Activated CD4-positive, alpha-beta T cell treated with anti-CD3 and anti-CD28 coated beads for 36 hours (primary cell): ENCODE data around the gene RCL1. TPM values are rescaled to one million over a fixed set of nuclear protein-coding genes. Genes with fewer than 3 reads are reported as not detected.

Source experiments
- ATAC-seq: fragments of 200-7000 bp; cut with Tn5 transposase; one replicate; pipeline ENCODE4 v1.10.0; 2021; ENCODE audit warnings: mild to moderate bottlenecking, moderate library complexity
- CTCF ChIA-PET: fragments of 350-600 bp; sonication (Branson Sonifier 250); formaldehyde crosslinking; loops from one replicate; lab custom pipeline; 2021; ENCODE audit warnings: antibody characterized with exemption; lab: Charles Lee
- POLR2A ChIA-PET: fragments of 350-600 bp; sonication (Branson Sonifier 250); formaldehyde crosslinking; loops from one replicate; lab custom pipeline; 2021; ENCODE audit warnings: antibody characterized with exemption, inconsistent platforms; lab: Charles Lee
- DNase-seq: peaks from one replicate; pipeline ENCODE4 v3.0.0-alpha.2; 2020
- H3K27ac Mint-ChIP-seq: one replicate; pipeline ENCODE4 v1.8.0; 2021; ENCODE audit warnings: mixed read lengths
- H3K27me3 Mint-ChIP-seq: one replicate; pipeline ENCODE4 v1.8.0; 2021; ENCODE audit warnings: mixed read lengths
- H3K36me3 Mint-ChIP-seq: one replicate; pipeline ENCODE4 v1.8.0; 2021; ENCODE audit warnings: low read depth, mixed read lengths
- H3K4me1 Mint-ChIP-seq: one replicate; pipeline ENCODE4 v1.8.0; 2021; ENCODE audit warnings: mixed read lengths
- H3K4me3 Mint-ChIP-seq: one replicate; pipeline ENCODE4 v1.8.0; 2021; ENCODE audit warnings: mild to moderate bottlenecking, moderate library complexity, mixed read lengths
- H3K9me3 Mint-ChIP-seq: one replicate; pipeline ENCODE4 v1.8.0; 2021; ENCODE audit warnings: low read depth, mixed read lengths
- intact Hi-C, 2 experiments: fragments of 100-400 bp; cut with DNase I in 1 of 2; cut with micrococcal nuclease in 1 of 2; formaldehyde crosslinking; loops; one replicate each; pipeline versions ENCODE4 v1.14.2 to v1.15.1; 2022 to 2024; cut with DNase I, micrococcal nuclease
- total RNA-seq, 2 experiments: library from RNA; stranded (reverse); gene quantifications; one replicate each; pipeline ENCODE4 v1.2.3, GENCODE V29; 2021

Gene RCL1
- total RNA-seq, 2 experiments from 2014 or later, result 27.0 to 36.4 TPM

GRCh38 chr9:4827224-4827623 lies 34.5 kb downstream of the RCL1 start:
- Mint-ChIP-seq H3K4me3 (no peak overlapping the region), H3K4me1 (peaks cover 7% of the 10 kb centered on the region), H3K9me3 (no peaks in the 10 kb centered on the region), H3K27me3 (no peaks in the 10 kb centered on the region), H3K36me3 (peaks cover 16% of the 10 kb centered on the region), H3K27ac (no peak overlapping the region)
- intact Hi-C loops, result no loop called here
- DNase-seq (no peak), ATAC-seq (no peak)
- CTCF ChIA-PET, result interaction anchor here (0.8 to 1.4 kb wide), 2 partner anchors 31 to 69 kb away, joined by 3 to 4 read pairs; no protein-coding TSS in a partner anchor
- POLR2A ChIA-PET, result interaction anchor here (0.6 kb wide), 1 partner anchor 68 kb away, joined by 10 read pairs; no protein-coding TSS in a partner anchor

- intact Hi-C loops, result no loop called here
- peaks cover 17% of the 10 kb centered on the region for H3K4me1 Mint-ChIP-seq
- H3K9me3 Mint-ChIP-seq, result no peaks in the 10 kb centered on the region
- H3K4me3 Mint-ChIP-seq, result no peak overlapping the region
- H3K36me3 Mint-ChIP-seq, result peaks cover 25% of the 10 kb centered on the region
- no peak for ATAC-seq
- no peak overlapping the region for H3K27ac Mint-ChIP-seq
- POLR2A ChIA-PET, result no interaction called here
- CTCF ChIA-PET, result interaction anchor here (1.0 to 1.5 kb wide), 6 partner anchors 10 to 160 kb away, joined by 3 to 5 read pairs (median 4); no protein-coding TSS in a partner anchor
- no peaks in the 10 kb centered on the region for H3K27me3 Mint-ChIP-seq
- DNase-seq, result no peak
Measured at GRCh38 chr9:4828761-4829160, 36.0 kb downstream of the RCL1 start.

GRCh38 chr9:4829969-4830368 lies 37.2 kb downstream of the RCL1 start:
- Mint-ChIP-seq H3K4me1 (peaks cover 29% of the 10 kb centered on the region), H3K27ac (no peak overlapping the region), H3K4me3 (no peak overlapping the region), H3K9me3 (no peaks in the 10 kb centered on the region), H3K27me3 (no peaks in the 10 kb centered on the region), H3K36me3 (peaks cover 35% of the 10 kb centered on the region)
- DNase-seq, result no peak
- ChIA-PET POLR2A (no interaction called here), CTCF (interaction anchor here (0.6 to 1.5 kb wide), 5 partner anchors 9 to 1090 kb away, joined by 3 to 6 read pairs (median 4); partner anchors contain the start of gene RCL1)
- ATAC-seq, result no peak
- intact Hi-C loops, result loop anchor here (5.0 kb wide), 3 partner anchors 37 to 153 kb away; partner anchors contain the start of genes CDC37L1 (in 1 of the 2) and RCL1 (in 1 of the 2)

GRCh38 chr9:4830699-4831098 lies 38.0 kb downstream of the RCL1 start:
- Mint-ChIP-seq H3K27me3 (no peaks in the 10 kb centered on the region), H3K36me3 (peaks cover 42% of the 10 kb centered on the region), H3K9me3 (no peaks in the 10 kb centered on the region), H3K4me1 (peaks cover 33% of the 10 kb centered on the region), H3K4me3 (no peak overlapping the region), H3K27ac (no peak overlapping the region)
- ATAC-seq (no peak), DNase-seq (no peak)
- ChIA-PET CTCF (interaction anchor here (1.0 to 1.4 kb wide), 3 partner anchors 8 to 133 kb away, joined by 3 to 6 read pairs (median 4); no protein-coding TSS in a partner anchor), POLR2A (no interaction called here)
- intact Hi-C loops, result loop anchor here (5.0 kb wide), 3 partner anchors 37 to 153 kb away; partner anchors contain the start of genes CDC37L1 (in 1 of the 2) and RCL1 (in 1 of the 2)

- Mint-ChIP-seq H3K27me3 (no peaks in the 10 kb centered on the region), H3K4me1 (peaks cover 33% of the 10 kb centered on the region), H3K36me3 (peaks cover 46% of the 10 kb centered on the region), H3K27ac (no peak overlapping the region), H3K4me3 (no peak overlapping the region), H3K9me3 (no peaks in the 10 kb centered on the region)
- DNase-seq (no peak), ATAC-seq (no peak)
- CTCF ChIA-PET, result interaction anchor here (1.0 to 1.4 kb wide), 3 partner anchors 8 to 133 kb away, joined by 3 to 6 read pairs (median 3); no protein-coding TSS in a partner anchor
- POLR2A ChIA-PET, result no interaction called here
- intact Hi-C loops, result loop anchor here (5.0 kb wide), 3 partner anchors 36 to 154 kb away; partner anchors contain the start of genes CDC37L1 (in 1 of the 2) and RCL1 (in 1 of the 2)
Measured at GRCh38 chr9:4831119-4831518, 38.4 kb downstream of the RCL1 start.

GRCh38 chr9:4831944-4832343 lies 39.2 kb downstream of the RCL1 start:
- CTCF ChIA-PET, result interaction anchor here (1.0 to 1.4 kb wide), 2 partner anchors 9 to 12 kb away, joined by 3 to 5 read pairs; no protein-coding TSS in a partner anchor

GRCh38 chr9:4832786-4833579 lies 40.2 kb downstream of the RCL1 start:
- peaks cover 45% of the 10 kb centered on the region for H3K4me1 Mint-ChIP-seq
- DNase-seq (peak; percentile 81), ATAC-seq (peak; percentile 94)
- H3K9me3 Mint-ChIP-seq, result no peaks in the 10 kb centered on the region
- intact Hi-C loops, result loop anchor here (1.0 to 5.0 kb wide), 12 partner anchors 18 to 618 kb away; partner anchors contain the start of genes JAK2 (in 2 of the 2), RCL1 (in 2 of the 2), CD274 (in 1 of the 2) and CDC37L1 (in 1 of the 2)
- peak overlapping the region; percentile 16 for H3K4me3 Mint-ChIP-seq
- peaks cover 45% of the 10 kb centered on the region for H3K36me3 Mint-ChIP-seq
- ChIA-PET CTCF (interaction anchor here (0.8 to 1.4 kb wide), 2 partner anchors 13 to 17 kb away, joined by 3 to 5 read pairs; no protein-coding TSS in a partner anchor), POLR2A (interaction anchor here (0.6 to 0.8 kb wide), 3 partner anchors 19 to 138 kb away, joined by 3 to 4 read pairs (median 3); no protein-coding TSS in a partner anchor)
- H3K27me3 Mint-ChIP-seq, result no peaks in the 10 kb centered on the region
- peak overlapping the region; percentile 84 for H3K27ac Mint-ChIP-seq

More at GRCh38 chr9:4831944-4832343, 39.2 kb downstream of the RCL1 start:
- DNase-seq, result no peak
- intact Hi-C loops, result loop anchor here (2.0 to 5.0 kb wide), 9 partner anchors 17 to 619 kb away; partner anchors contain the start of genes CD274 (in 1 of the 2), CDC37L1 (in 1 of the 2), JAK2 (in 1 of the 2) and RCL1 (in 1 of the 2)
- Mint-ChIP-seq H3K9me3 (no peaks in the 10 kb centered on the region), H3K36me3 (peaks cover 48% of the 10 kb centered on the region), H3K27me3 (no peaks in the 10 kb centered on the region), H3K4me3 (no peak overlapping the region), H3K27ac (peak overlapping the region; percentile 69), H3K4me1 (peaks cover 37% of the 10 kb centered on the region)
- ATAC-seq, result no peak
- POLR2A ChIA-PET, result no interaction called here

- ATAC-seq (no peak), DNase-seq (no peak)
- Mint-ChIP-seq H3K36me3 (peaks cover 49% of the 10 kb centered on the region), H3K27me3 (no peaks in the 10 kb centered on the region), H3K9me3 (no peaks in the 10 kb centered on the region), H3K4me3 (no peak overlapping the region), H3K27ac (peak overlapping the region; percentile 84), H3K4me1 (peaks cover 51% of the 10 kb centered on the region)
- ChIA-PET POLR2A (interaction anchor here (0.6 to 0.8 kb wide), 2 partner anchors 18 to 137 kb away, joined by 3 to 4 read pairs; no protein-coding TSS in a partner anchor), CTCF (interaction anchor here (0.6 to 1.8 kb wide), 6 partner anchors 11 to 494 kb away, joined by 3 to 5 read pairs (median 3); no protein-coding TSS in a partner anchor)
- intact Hi-C loops, result loop anchor here (1.0 to 5.0 kb wide), 12 partner anchors 19 to 617 kb away; partner anchors contain the start of genes JAK2 (in 2 of the 2), RCL1 (in 2 of the 2), CD274 (in 1 of the 2) and CDC37L1 (in 1 of the 2)
Measured at GRCh38 chr9:4833781-4834560, 41.2 kb downstream of the RCL1 start.

- Mint-ChIP-seq H3K36me3 (peaks cover 59% of the 10 kb centered on the region), H3K9me3 (no peaks in the 10 kb centered on the region), H3K4me1 (peaks cover 63% of the 10 kb centered on the region), H3K27ac (no peak overlapping the region), H3K27me3 (no peaks in the 10 kb centered on the region), H3K4me3 (no peak overlapping the region)
- ATAC-seq (no peak), DNase-seq (no peak)
- ChIA-PET POLR2A (no interaction called here), CTCF (interaction anchor here (1.0 kb wide), 1 partner anchor 104 kb away, joined by 3 read pairs; no protein-coding TSS in a partner anchor)
- intact Hi-C loops, result no loop called here
Measured at GRCh38 chr9:4836676-4837075, 43.9 kb downstream of the RCL1 start.
